AG09309 (cell line): Measurements from ENCODE around the gene GAREM1.

ENCODE experiments used
- DNase-seq: peaks from one replicate; pipeline ENCODE4 v3.0.0-alpha.2; 2010; ENCODE audit warnings: low read depth
- H3K4me3 ChIP-seq: 2 replicates; pipeline ENCODE4 v1.5.1; 2011; ENCODE audit warnings: mild to moderate bottlenecking, low read depth, low read length, moderate library complexity; ENCODE audit not compliant: control insufficient read depth
- CTCF ChIP-seq: IDR thresholded peaks from 2 replicates; pipeline ENCODE4 v1.5.1; 2011; ENCODE audit warnings: mild to moderate bottlenecking, low read depth, low read length, inconsistent platforms; ENCODE audit not compliant: insufficient read depth, control insufficient read depth; ENCODE audit errors: missing control alignments

GAREM1 gene

GRCh38 chr18:32324181-32324580 lies 146.5 kb downstream of the GAREM1 start:
- DNase-seq = peak; percentile 13
- no peak overlapping the region for H3K4me3 ChIP-seq
- TF ChIP-seq CTCF = no peak

GRCh38 chr18:32321826-32322225 lies 148.9 kb downstream of the GAREM1 start:
- no peak for TF ChIP-seq CTCF
- no peak for DNase-seq
- H3K4me3 ChIP-seq = no peak overlapping the region

GRCh38 chr18:32319084-32319483 lies 151.6 kb downstream of the GAREM1 start:
- no peak overlapping the region for H3K4me3 ChIP-seq
- DNase-seq = no peak
- TF ChIP-seq CTCF = no peak

- DNase-seq = no peak
- no peak for TF ChIP-seq CTCF
- H3K4me3 ChIP-seq = no peak overlapping the region
Measured at GRCh38 chr18:32318581-32318980, 152.1 kb downstream of the GAREM1 start.

GRCh38 chr18:32317651-32318050 lies 153.0 kb downstream of the GAREM1 start:
- DNase-seq = no peak
- TF ChIP-seq CTCF = no peak
- H3K4me3 ChIP-seq = no peak overlapping the region

- no peak for DNase-seq
- no peak for TF ChIP-seq CTCF
- H3K4me3 ChIP-seq = no peak overlapping the region
Measured at GRCh38 chr18:32315881-32316280, 154.8 kb downstream of the GAREM1 start.

- DNase-seq = no peak
- TF ChIP-seq CTCF = no peak
- H3K4me3 ChIP-seq = no peak overlapping the region
Measured at GRCh38 chr18:32310774-32311173, 159.9 kb downstream of the GAREM1 start.
